Stimulated activated CD4-positive, alpha-beta T cell treated with anti-CD3 and anti-CD28 coated beads, Interleukin-2, amount 100 ng/mL, for 48 hours (primary cell): ENCODE measurements around the gene GMDS.

Experiments used
- DNase-seq, 2 donors: peaks; one replicate each; pipeline ENCODE4 v3.0.0-alpha.2; 2020

Gene GMDS

GRCh38 chr6:1884313-1884712 is 361.1 kb downstream of the GMDS start:
- no peak for DNase-seq

- no peak for DNase-seq
These were observed 367.1 kb downstream of the GMDS start for GRCh38 chr6:1878330-1878729.

GRCh38 chr6:1873781-1874180 is 371.6 kb downstream of the GMDS start:
- no peak for DNase-seq

- DNase-seq = no peak
These were observed 372.7 kb downstream of the GMDS start for GRCh38 chr6:1872649-1873131.

- DNase-seq = no peak
These were observed 373.6 kb downstream of the GMDS start for GRCh38 chr6:1871724-1872315.

GRCh38 chr6:1870932-1871331 is 374.5 kb downstream of the GMDS start:
- no peak for DNase-seq

- DNase-seq = no peak
These were observed 375.2 kb downstream of the GMDS start for GRCh38 chr6:1870251-1870650.

GRCh38 chr6:1869769-1870168 is 375.6 kb downstream of the GMDS start:
- no peak for DNase-seq

- no peak for DNase-seq
These were observed 376.1 kb downstream of the GMDS start for GRCh38 chr6:1869308-1869707.

- no peak for DNase-seq
These were observed 376.7 kb downstream of the GMDS start for GRCh38 chr6:1868561-1869261.

- DNase-seq = no peak
These were observed 378.2 kb downstream of the GMDS start for GRCh38 chr6:1867197-1867596.

GRCh38 chr6:1865585-1865984 is 379.8 kb downstream of the GMDS start:
- DNase-seq = no peak

- no peak for DNase-seq
These were observed 380.9 kb downstream of the GMDS start for GRCh38 chr6:1864496-1864895.

GRCh38 chr6:1862411-1862810 is 383.0 kb downstream of the GMDS start:
- no peak for DNase-seq

GRCh38 chr6:1860756-1861348 is 384.6 kb downstream of the GMDS start:
- no peak for DNase-seq

- no peak for DNase-seq
These were observed 386.5 kb downstream of the GMDS start for GRCh38 chr6:1858859-1859258.

- DNase-seq = no peak
These were observed 387.2 kb downstream of the GMDS start for GRCh38 chr6:1858196-1858595.

- DNase-seq = no peak
These were observed 389.0 kb downstream of the GMDS start for GRCh38 chr6:1856381-1856780.

- DNase-seq = no peak
These were observed 389.5 kb downstream of the GMDS start for GRCh38 chr6:1855890-1856289.

GRCh38 chr6:1854296-1854695 is 391.1 kb downstream of the GMDS start:
- no peak for DNase-seq

- DNase-seq = no peak
These were observed 391.6 kb downstream of the GMDS start for GRCh38 chr6:1853761-1854160.

GRCh38 chr6:1851681-1852456 is 393.5 kb downstream of the GMDS start:
- DNase-seq = no peak

- DNase-seq = no peak
These were observed 394.6 kb downstream of the GMDS start for GRCh38 chr6:1850840-1851157.
